Activated T-helper 2 cell treated with anti-CD3 and anti-CD28 coated beads, Interferon-gamma antibody, Interleukin-2, Interleukin-4, amounts not matched to agents 10 μg/mL and 5 μg/mL and 100 μg/mL, durations not matched to agents 14 hours and 24 hours and 36 hours (primary cell): ENCODE results near the gene TMIGD3. TPM values are rescaled to one million over a fixed set of nuclear protein-coding genes. Genes with fewer than 3 reads are reported as not detected.

Experiments
- total RNA-seq: library from RNA; stranded (reverse); gene quantifications from 2 replicates; pipeline ENCODE4 v1.2.3, GENCODE V29; 2022

The TMIGD3 gene
- total RNA-seq, 1 donor from 2014 or later: 0.30 TPM

Other genes starting within 250 kb of the TMIGD3 start
- not detected in 2 replicates for gene CHIA, start 212.8 kb downstream of the TMIGD3 start, total RNA-seq
- 0.57 and 0.85 TPM in 2 replicates for gene OVGP1, start 75.9 kb downstream of the TMIGD3 start, total RNA-seq
- 46.5 and 52.6 TPM in 2 replicates for gene WDR77, start 54.4 kb downstream of the TMIGD3 start, total RNA-seq
- gene ATP5PB, start 54.2 kb downstream of the TMIGD3 start, total RNA-seq: 294 and 308 TPM in 2 replicates
- 4.3 and 4.7 TPM in 2 replicates for gene C1orf162, start 29.6 kb downstream of the TMIGD3 start, total RNA-seq
- not detected in 2 replicates for gene ADORA3, start within 50 bp of the TMIGD3 start, total RNA-seq
- gene RAP1A, start 116.2 kb upstream of the TMIGD3 start, total RNA-seq: 219 TPM in 2 replicates
- 0.43 and 2.2 TPM in 2 replicates for gene INKA2, start 235.8 kb upstream of the TMIGD3 start, total RNA-seq